ENCODE data around the gene AP5S1. TPM values are rescaled to one million over a fixed set of nuclear protein-coding genes. Genes with fewer than 3 reads are reported as not detected.

Gene AP5S1
- total RNA-seq, 6 experiments from 2014 or later: 17.7 to 21.7 (median 19.4) TPM

- H3K36me3 Mint-ChIP-seq (ENCODE audit: low read depth): peaks cover 48% of the 10 kb centered on the region
- peak overlapping the region; percentile 54; the same call in 1 of the 2 replicates for H3K27ac Mint-ChIP-seq
- no peak for TF ChIP-seq CTCF (IDR thresholded peaks at IDR 0.05)
- H3K4me1 Mint-ChIP-seq (ENCODE audit: low read depth): peaks cover 67% of the 10 kb centered on the region
- DNase-seq: no peak
- no peak overlapping the region for H3K4me3 Mint-ChIP-seq
- H3K9me3 Mint-ChIP-seq: no peaks in the 10 kb centered on the region
- H3K27me3 Mint-ChIP-seq (ENCODE audit: insufficient read depth): peaks cover 6% of the 10 kb centered on the region
Observed at GRCh38 chr20:3800256-3800877, 20.0 kb upstream of the AP5S1 start.

GRCh38 chr20:3800878-3801260 is 19.5 kb upstream of the AP5S1 start:
- Mint-ChIP-seq H3K27ac (no peak overlapping the region), H3K9me3 (no peaks in the 10 kb centered on the region), H3K36me3 (ENCODE audit: low read depth) (peaks cover 53% of the 10 kb centered on the region), H3K4me1 (ENCODE audit: low read depth) (peaks cover 68% of the 10 kb centered on the region), H3K4me3 (no peak overlapping the region), H3K27me3 (ENCODE audit: insufficient read depth) (peaks cover 6% of the 10 kb centered on the region)
- DNase-seq: no peak
- TF ChIP-seq CTCF (IDR thresholded peaks at IDR 0.05): no peak

GRCh38 chr20:3801299-3801698 is 19.0 kb upstream of the AP5S1 start:
- Mint-ChIP-seq H3K9me3 (no peaks in the 10 kb centered on the region), H3K36me3 (ENCODE audit: low read depth) (peaks cover 57% of the 10 kb centered on the region), H3K4me3 (no peak overlapping the region), H3K27ac (peak overlapping the region; percentile 38), H3K4me1 (ENCODE audit: low read depth) (peaks cover 72% of the 10 kb centered on the region), H3K27me3 (ENCODE audit: insufficient read depth) (peaks cover 8% of the 10 kb centered on the region)
- no peak for DNase-seq
- TF ChIP-seq CTCF (IDR thresholded peaks at IDR 0.05): no peak

- H3K9me3 Mint-ChIP-seq: no peaks in the 10 kb centered on the region
- no peak for DNase-seq
- TF ChIP-seq CTCF (IDR thresholded peaks at IDR 0.05): no peak
- no peak overlapping the region for H3K27ac Mint-ChIP-seq
- no peak overlapping the region for H3K4me3 Mint-ChIP-seq
- peaks cover 8% of the 10 kb centered on the region for H3K27me3 Mint-ChIP-seq (ENCODE audit: insufficient read depth)
- peaks cover 58% of the 10 kb centered on the region for H3K36me3 Mint-ChIP-seq (ENCODE audit: low read depth)
- H3K4me1 Mint-ChIP-seq (ENCODE audit: low read depth): peaks cover 77% of the 10 kb centered on the region
Observed at GRCh38 chr20:3801846-3802245, 18.5 kb upstream of the AP5S1 start.

- H3K9me3 Mint-ChIP-seq: no peaks in the 10 kb centered on the region
- TF ChIP-seq CTCF (IDR thresholded peaks at IDR 0.05): no peak
- peaks cover 77% of the 10 kb centered on the region for H3K4me1 Mint-ChIP-seq (ENCODE audit: low read depth)
- H3K27ac Mint-ChIP-seq: peak overlapping the region; percentile 75
- H3K36me3 Mint-ChIP-seq (ENCODE audit: low read depth): peaks cover 53% of the 10 kb centered on the region
- no peak for DNase-seq
- peaks cover 8% of the 10 kb centered on the region for H3K27me3 Mint-ChIP-seq (ENCODE audit: insufficient read depth)
- no peak overlapping the region for H3K4me3 Mint-ChIP-seq
Observed at GRCh38 chr20:3802524-3803239, 17.7 kb upstream of the AP5S1 start.

Data from HFFc6 (cell line).